ENCODE results near the gene MYO7A. TPM values are rescaled to one million over a fixed set of nuclear protein-coding genes. Genes with fewer than 3 reads are reported as not detected.

The MYO7A gene
- total and polyA plus RNA-seq, 2 experiments from 2014 or later = 1.8 to 5.4 TPM

DNA sequence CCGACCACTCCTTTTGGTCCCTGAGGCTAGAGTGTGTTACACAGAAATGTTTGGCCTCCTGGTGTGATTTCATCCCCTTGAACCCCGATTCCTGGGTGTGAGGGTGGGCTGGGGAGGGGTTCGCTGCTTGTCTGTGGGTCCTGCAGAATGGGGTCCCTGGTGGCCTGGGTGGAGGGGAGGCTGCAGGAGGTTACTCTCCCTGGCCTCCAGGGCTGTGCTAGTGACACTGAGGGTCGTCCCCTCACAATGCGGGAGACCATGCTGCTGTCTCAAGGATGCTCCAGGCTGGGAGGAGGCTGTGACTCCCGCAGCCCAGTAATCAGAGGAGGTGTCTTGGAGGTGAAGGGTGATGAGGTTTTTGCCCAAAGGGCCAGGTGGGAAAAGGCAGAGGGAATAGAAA lies 42.4 kb upstream of the MYO7A start:
- H4K20me1 ChIP-seq (replicated peaks; ENCODE audit: insufficient read depth) = no peaks in the 10 kb centered on the region
- ATAC-seq = no peak
- Mint-ChIP-seq H3K4me1 (peaks cover 8% of the 10 kb centered on the region; the same call in 2 of the 3 replicates), H3K4me3 (no peak overlapping the region), H3K36me3 (ENCODE audit: low read depth) (no peaks in the 10 kb centered on the region), H3K9me3 (no peaks in the 10 kb centered on the region), H3K27ac (no peak overlapping the region), H3K27me3 (ENCODE audit: insufficient read depth, low read depth, poor library complexity) (peaks cover 8% of the 10 kb centered on the region)
- H3F3A ChIP-seq (replicated peaks; ENCODE audit: low read depth) = no peaks in the 10 kb centered on the region
- no peaks in the 10 kb centered on the region for H3K36me3 ChIP-seq (ENCODE audit: insufficient read depth)
- no peak overlapping the region for H3K4me3 ChIP-seq
- H3K4me1 ChIP-seq (ENCODE audit: insufficient read depth) = no peaks in the 10 kb centered on the region
- TF ChIP-seq, protein P1, sequence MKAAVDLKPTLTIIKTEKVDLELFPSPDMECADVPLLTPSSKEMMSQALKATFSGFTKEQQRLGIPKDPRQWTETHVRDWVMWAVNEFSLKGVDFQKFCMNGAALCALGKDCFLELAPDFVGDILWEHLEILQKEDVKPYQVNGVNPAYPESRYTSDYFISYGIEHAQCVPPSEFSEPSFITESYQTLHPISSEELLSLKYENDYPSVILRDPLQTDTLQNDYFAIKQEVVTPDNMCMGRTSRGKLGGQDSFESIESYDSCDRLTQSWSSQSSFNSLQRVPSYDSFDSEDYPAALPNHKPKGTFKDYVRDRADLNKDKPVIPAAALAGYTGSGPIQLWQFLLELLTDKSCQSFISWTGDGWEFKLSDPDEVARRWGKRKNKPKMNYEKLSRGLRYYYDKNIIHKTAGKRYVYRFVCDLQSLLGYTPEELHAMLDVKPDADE (IDR thresholded peaks at IDR 0.05) = no peak
- TF ChIP-seq, protein P2, sequence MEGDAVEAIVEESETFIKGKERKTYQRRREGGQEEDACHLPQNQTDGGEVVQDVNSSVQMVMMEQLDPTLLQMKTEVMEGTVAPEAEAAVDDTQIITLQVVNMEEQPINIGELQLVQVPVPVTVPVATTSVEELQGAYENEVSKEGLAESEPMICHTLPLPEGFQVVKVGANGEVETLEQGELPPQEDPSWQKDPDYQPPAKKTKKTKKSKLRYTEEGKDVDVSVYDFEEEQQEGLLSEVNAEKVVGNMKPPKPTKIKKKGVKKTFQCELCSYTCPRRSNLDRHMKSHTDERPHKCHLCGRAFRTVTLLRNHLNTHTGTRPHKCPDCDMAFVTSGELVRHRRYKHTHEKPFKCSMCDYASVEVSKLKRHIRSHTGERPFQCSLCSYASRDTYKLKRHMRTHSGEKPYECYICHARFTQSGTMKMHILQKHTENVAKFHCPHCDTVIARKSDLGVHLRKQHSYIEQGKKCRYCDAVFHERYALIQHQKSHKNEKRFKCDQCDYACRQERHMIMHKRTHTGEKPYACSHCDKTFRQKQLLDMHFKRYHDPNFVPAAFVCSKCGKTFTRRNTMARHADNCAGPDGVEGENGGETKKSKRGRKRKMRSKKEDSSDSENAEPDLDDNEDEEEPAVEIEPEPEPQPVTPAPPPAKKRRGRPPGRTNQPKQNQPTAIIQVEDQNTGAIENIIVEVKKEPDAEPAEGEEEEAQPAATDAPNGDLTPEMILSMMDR (conservative IDR thresholded peaks at IDR 0.05; ENCODE audit: low read depth in 2 of 2) = no peak
- TF ChIP-seq STAT1 (IDR thresholded peaks at IDR 0.05; ENCODE audit: unreplicated experiment) (no peak), NANOG (IDR thresholded peaks at IDR 0.05; ENCODE audit: borderline replicate concordance) (no peak), JUNB (IDR thresholded peaks at IDR 0.05; ENCODE audit: unreplicated experiment) (no peak), ZNF331 (CRISPR knock-in tag; IDR thresholded peaks at IDR 0.05; ENCODE audit: low read depth) (no peak), EZH2phosphoT487 (IDR thresholded peaks at IDR 0.05; ENCODE audit: unreplicated experiment) (no peak), EZH2 (IDR thresholded peaks at IDR 0.05; ENCODE audit: low read depth, unreplicated experiment) (no peak), CREB1 (CRISPR knock-in tag; IDR thresholded peaks at IDR 0.05; ENCODE audit: low read depth) (no peak), POLR2AphosphoS5 (IDR thresholded peaks at IDR 0.05; ENCODE audit: low read depth) (no peak)
- TF ChIP-seq, protein P3, sequence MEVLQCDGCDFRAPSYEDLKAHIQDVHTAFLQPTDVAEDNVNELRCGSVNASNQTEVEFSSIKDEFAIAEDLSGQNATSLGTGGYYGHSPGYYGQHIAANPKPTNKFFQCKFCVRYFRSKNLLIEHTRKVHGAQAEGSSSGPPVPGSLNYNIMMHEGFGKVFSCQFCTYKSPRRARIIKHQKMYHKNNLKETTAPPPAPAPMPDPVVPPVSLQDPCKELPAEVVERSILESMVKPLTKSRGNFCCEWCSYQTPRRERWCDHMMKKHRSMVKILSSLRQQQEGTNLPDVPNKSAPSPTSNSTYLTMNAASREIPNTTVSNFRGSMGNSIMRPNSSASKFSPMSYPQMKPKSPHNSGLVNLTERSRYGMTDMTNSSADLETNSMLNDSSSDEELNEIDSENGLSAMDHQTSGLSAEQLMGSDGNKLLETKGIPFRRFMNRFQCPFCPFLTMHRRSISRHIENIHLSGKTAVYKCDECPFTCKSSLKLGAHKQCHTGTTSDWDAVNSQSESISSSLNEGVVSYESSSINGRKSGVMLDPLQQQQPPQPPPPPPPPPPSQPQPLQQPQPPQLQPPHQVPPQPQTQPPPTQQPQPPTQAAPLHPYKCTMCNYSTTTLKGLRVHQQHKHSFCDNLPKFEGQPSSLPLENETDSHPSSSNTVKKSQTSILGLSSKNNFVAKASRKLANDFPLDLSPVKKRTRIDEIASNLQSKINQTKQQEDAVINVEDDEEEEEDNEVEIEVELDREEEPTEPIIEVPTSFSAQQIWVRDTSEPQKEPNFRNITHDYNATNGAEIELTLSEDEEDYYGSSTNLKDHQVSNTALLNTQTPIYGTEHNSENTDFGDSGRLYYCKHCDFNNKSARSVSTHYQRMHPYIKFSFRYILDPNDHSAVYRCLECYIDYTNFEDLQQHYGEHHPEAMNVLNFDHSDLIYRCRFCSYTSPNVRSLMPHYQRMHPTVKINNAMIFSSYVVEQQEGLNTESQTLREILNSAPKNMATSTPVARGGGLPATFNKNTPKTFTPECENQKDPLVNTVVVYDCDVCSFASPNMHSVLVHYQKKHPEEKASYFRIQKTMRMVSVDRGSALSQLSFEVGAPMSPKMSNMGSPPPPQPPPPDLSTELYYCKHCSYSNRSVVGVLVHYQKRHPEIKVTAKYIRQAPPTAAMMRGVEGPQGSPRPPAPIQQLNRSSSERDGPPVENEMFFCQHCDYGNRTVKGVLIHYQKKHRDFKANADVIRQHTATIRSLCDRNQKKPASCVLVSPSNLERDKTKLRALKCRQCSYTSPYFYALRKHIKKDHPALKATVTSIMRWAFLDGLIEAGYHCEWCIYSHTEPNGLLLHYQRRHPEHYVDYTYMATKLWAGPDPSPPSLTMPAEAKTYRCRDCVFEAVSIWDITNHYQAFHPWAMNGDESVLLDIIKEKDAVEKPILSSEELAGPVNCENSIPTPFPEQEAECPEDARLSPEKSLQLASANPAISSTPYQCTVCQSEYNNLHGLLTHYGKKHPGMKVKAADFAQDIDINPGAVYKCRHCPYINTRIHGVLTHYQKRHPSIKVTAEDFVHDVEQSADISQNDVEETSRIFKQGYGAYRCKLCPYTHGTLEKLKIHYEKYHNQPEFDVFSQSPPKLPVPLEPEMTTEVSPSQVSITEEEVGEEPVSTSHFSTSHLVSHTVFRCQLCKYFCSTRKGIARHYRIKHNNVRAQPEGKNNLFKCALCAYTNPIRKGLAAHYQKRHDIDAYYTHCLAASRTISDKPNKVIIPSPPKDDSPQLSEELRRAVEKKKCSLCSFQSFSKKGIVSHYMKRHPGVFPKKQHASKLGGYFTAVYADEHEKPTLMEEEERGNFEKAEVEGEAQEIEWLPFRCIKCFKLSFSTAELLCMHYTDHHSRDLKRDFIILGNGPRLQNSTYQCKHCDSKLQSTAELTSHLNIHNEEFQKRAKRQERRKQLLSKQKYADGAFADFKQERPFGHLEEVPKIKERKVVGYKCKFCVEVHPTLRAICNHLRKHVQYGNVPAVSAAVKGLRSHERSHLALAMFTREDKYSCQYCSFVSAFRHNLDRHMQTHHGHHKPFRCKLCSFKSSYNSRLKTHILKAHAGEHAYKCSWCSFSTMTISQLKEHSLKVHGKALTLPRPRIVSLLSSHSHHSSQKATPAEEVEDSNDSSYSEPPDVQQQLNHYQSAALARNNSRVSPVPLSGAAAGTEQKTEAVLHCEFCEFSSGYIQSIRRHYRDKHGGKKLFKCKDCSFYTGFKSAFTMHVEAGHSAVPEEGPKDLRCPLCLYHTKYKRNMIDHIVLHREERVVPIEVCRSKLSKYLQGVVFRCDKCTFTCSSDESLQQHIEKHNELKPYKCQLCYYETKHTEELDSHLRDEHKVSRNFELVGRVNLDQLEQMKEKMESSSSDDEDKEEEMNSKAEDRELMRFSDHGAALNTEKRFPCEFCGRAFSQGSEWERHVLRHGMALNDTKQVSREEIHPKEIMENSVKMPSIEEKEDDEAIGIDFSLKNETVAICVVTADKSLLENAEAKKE (CRISPR knock-in tag; IDR thresholded peaks at IDR 0.05) = no peak
- H3K9me2 ChIP-seq (ENCODE audit: insufficient read depth) = no peaks in the 10 kb centered on the region
- H3K4me2 ChIP-seq = no peak overlapping the region
- no peak overlapping the region for H2AFZ ChIP-seq
- H3K27ac ChIP-seq (ENCODE audit: low read depth) = no peak overlapping the region
- no peak for DNase-seq (ENCODE audit: low spot score)
- H3K79me2 ChIP-seq (replicated peaks; ENCODE audit: insufficient read depth) = no peaks in the 10 kb centered on the region
- no peaks in the 10 kb centered on the region for H3K27me3 ChIP-seq (ENCODE audit: insufficient read depth)
